Cardiac fibroblast (primary cell): ENCODE results near the gene NUMA1.
A peak's percentile ranks its signal among the peaks of the same experiment; 100 is the strongest.

Experiments used
- DNase-seq, 2 donors: peaks; one replicate each; pipeline versions ENCODE4 v3.0.0 to v3.0.0-alpha.2; 2010; ENCODE audit warnings: low read depth in 2 of 2
- H3K4me3 ChIP-seq, 2 donors: replicated peaks in 1 of 2; 1 replicate in 1 of 2; 2 replicates in 1 of 2; pipeline ENCODE4 v1.5.1; 2011; ENCODE audit warnings: low read depth in 2 of 2, low read length in 2 of 2, mild to moderate bottlenecking in 2 of 2, moderate library complexity in 1 of 2
- TF ChIP-seq, protein P1 (sequence below): IDR thresholded peaks from one replicate; pipeline ENCODE4 v1.5.1; 2011; ENCODE audit warnings: low read depth, mild to moderate bottlenecking, low read length, inconsistent platforms

NUMA1 gene

DNA sequence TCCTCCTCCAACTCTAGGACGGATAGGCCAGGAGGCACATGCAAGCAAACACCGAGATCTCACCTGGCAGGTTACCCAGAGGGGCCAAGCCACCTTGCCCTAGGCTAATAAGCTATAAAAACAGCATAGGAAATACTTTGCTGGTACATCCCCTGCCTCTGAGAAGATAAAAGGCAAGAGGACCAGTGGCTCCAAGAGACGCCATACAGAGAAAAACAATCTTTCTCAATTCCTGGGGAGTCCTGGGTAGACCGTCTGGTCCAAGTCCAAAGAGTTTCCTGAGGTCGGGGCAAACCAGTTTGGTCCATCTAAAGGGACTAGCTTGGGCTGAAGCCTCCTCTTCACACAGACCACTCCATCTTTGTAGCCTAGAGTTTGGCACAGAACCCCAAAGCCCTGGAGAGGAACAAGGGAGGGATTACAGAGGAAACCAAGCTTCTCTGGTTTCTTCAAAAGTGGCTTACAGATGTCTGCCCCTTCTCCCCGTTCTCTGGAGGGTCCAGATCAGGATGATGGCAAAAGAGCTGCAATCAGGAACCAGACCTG, 40.4 kb downstream of the NUMA1 start:
- H3K4me3 ChIP-seq = peak overlapping the region; percentile 66 to 68
- no peak for DNase-seq
- TF ChIP-seq, protein P1, sequence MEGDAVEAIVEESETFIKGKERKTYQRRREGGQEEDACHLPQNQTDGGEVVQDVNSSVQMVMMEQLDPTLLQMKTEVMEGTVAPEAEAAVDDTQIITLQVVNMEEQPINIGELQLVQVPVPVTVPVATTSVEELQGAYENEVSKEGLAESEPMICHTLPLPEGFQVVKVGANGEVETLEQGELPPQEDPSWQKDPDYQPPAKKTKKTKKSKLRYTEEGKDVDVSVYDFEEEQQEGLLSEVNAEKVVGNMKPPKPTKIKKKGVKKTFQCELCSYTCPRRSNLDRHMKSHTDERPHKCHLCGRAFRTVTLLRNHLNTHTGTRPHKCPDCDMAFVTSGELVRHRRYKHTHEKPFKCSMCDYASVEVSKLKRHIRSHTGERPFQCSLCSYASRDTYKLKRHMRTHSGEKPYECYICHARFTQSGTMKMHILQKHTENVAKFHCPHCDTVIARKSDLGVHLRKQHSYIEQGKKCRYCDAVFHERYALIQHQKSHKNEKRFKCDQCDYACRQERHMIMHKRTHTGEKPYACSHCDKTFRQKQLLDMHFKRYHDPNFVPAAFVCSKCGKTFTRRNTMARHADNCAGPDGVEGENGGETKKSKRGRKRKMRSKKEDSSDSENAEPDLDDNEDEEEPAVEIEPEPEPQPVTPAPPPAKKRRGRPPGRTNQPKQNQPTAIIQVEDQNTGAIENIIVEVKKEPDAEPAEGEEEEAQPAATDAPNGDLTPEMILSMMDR = no peak

DNA sequence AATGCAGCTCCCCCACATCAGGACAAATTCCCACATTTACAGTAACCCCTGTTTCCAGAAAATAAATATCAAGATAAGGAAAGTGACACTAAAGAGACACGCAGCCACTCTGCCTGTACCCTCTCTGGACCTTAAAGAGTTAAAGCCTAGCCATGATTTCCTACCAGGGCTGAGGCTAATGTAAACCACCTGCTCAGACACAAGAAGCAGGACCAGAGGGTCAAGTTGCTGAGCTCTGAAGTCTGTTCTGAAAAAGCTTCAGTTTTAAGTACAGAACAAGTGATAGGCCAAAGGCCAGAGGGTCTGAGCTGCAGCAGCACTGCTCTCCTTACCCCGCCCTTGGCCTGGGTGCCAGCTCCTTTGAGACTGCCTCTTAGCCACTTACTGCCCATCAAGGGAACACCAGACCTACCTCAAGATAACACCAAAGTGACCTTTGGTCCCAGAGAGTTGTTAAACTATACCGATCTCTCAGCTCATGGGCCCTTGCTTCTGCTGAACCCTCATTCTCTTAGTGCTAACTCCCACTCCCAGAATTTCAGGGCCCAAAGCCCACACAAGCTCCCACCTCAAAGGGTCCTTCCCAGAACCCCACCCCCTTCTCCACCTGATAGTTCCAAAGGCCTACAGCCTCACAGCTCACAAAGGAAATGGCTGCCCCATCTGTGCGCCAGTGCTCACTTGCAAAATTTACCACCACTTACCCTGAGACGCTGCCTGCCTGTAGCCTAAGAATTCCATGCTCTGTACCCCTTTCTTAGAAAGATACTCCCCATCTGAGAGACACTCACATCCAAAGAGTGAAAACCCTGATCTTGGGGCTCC, 41.1 kb downstream of the NUMA1 start:
- TF ChIP-seq, protein P1 = no peak
- DNase-seq = peak; percentile 28 to 50
- H3K4me3 ChIP-seq = peak overlapping the region; percentile 66 to 68

DNA sequence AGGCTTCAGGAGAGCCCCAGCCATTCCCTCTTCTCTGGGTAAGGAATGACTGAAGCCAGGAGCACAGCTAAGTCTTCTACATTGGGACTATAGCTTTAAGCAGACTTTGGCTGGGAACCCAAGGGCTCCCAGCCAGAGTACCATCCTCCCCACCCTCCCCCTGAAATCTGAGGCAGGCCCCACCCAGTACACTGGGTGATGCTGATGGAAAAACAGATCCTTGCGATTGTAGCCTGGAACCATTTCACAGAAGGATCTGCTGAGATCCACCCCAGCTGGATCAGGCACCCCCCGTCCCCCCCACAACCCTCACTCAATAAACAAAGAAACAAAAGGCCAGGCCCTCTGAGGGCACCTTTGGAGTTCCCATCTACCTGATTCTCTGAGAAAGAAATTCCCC, 41.9 kb downstream of the NUMA1 start:
- H3K4me3 ChIP-seq = peak overlapping the region; percentile 66 to 68
- TF ChIP-seq, protein P1 = no peak
- peak; percentile 73 to 82 for DNase-seq

DNA sequence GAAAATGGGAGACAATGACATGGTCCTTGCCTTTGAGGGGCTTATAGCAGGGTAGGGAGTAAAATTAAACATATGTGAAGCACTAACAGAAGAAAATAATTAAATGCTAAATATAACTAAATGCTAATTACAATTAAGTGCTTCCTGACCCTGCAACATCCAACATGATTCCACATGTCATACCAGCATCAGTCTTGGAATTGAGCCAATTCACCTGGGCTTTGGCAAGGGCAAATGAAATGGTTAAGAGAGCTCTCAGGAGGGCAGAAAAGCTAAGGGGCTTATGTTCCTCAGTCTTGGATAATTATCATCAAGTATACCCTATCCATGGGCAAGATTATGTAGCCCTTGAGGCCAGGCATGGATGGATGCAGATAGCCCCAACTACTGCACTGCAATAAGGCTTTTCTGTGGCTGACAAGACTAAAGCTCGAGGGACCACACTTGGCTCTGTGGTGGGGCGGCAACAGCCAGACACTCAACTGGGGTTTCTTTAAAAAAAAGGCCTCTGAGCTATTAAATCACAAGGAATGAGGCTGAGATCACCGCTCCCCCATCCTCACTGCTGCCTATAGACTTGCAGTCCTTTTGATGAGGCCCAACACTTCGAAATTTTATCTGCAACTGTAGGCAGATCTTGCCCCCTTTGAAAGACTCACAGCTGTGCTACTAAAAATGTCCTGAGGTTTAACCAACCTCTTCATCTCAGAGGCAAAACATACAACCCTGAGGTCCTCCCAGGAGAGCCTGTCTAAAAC, 42.6 kb downstream of the NUMA1 start:
- DNase-seq = peak; percentile 18 to 26
- TF ChIP-seq, protein P1 = no peak
- H3K4me3 ChIP-seq = peak overlapping the region; percentile 66 to 68

DNA sequence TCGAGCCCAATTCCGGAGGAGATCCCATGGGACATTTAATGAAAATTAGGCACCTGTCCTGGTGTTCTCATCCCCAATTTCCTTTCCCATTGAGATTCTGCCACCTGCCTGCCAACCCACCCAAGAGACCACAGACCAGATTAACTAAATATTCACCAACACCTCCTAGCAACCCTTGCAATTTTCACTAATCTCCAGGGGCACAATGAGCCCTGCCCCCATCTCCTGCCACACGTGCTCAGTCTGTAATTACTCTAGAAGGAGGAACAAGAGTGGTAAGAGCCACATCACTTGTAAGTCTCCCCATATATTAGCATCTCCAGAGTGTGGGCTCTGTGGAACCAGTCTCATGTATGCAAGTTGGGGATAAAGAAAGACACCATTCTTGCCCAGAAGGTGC, 43.7 kb downstream of the NUMA1 start:
- H3K4me3 ChIP-seq = no peak overlapping the region
- TF ChIP-seq, protein P1 = no peak

DNA sequence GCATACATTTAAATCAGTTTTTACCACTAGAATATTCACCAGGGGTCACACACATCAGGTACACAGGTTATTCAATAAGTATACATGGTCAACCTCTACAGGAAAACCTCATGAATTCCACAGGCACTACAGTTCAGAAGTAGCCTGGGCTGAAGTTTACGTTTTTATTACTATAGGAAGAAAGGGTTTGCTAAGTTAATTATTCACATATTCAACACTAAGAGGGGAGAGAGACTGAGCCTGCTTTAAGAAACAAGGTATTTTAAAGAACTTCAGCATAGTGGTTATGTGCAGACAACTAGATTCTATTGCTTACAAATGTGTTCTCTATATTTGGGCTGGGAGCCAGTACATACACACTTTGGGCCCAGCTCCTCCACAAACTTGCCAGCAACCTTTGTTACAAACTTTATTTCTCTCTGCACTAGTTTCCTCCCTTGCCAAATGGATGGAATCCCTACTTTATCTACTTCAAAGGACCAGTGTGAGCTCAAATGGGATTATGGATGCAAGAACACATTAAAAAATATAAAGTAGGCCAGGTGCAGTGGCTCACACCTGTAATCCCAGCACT, 49.8 kb downstream of the NUMA1 start:
- no peak for DNase-seq
- no peak overlapping the region for H3K4me3 ChIP-seq
- TF ChIP-seq, protein P1 = no peak

More for the DNA sequence above, 43.7 kb downstream of the NUMA1 start:
- DNase-seq = no peak
